HG02938 (cell line): Measurements from ENCODE around the gene GPRIN3.
"Not testable (repeated sequence)": the region's sequence is repeated elsewhere in the genome, so short reads cannot be mapped to it uniquely, and the experiment has no call there.

Experiments
- ATAC-seq: cut with Tn5 transposase; IDR thresholded peaks from one replicate; pipeline ENCODE4 v1.9.1; 2021; ENCODE audit warnings: mild to moderate bottlenecking, moderate library complexity; ENCODE audit not compliant: unreplicated experiment

GPRIN3 gene

DNA sequence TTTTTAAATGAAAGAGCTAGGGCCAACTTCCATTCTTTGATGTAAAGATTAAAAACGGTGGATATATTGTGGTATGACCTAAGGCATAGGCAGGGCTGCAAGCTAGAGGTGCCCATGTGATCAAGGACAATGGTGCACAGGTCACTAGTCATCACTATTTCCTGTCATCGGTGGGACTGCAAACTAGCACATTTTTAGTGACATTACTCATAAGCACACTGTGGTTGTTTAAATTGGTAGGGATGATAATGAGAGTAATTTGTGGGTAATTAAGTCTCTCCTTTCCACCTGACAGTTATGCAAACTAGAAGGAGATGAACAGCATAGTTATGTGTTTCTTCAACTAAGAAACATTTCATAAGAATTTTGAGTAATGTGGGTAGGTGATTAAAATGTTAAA, 85.4 kb downstream of the GPRIN3 start:
- ATAC-seq = peak; percentile 43

DNA sequence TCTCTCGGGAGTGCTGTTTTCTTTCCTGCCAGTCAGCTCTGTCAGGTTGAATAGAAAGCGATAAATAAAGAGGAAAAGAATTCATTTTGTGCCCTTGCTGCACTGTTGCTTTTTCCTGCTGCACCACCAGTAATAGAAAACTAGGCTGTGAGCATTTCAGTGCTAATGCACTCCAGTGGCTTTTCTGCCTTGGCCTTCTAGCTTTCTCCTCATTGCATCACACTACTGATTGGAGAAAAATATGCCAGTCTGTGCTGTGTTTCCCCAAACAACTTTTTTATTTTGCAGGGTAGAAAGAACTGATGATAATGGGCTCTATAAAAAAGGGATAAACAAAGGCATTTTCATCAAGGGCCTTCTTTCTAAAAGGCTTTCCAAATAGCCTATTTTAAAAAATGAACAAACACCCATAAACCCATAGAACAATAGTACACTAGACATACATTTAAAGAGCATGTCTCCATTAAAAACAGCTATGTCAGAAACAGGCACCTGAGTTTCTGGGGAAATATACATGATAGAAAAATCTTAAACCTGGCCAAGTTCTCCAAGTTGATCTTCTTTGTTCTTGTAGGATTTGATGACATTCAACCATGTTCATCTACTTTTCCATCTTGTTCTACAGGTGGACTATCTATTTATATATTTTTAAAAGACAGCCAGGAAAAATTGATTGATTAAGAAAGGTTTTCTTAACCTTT, 86.3 kb downstream of the GPRIN3 start:
- ATAC-seq = no peak

DNA sequence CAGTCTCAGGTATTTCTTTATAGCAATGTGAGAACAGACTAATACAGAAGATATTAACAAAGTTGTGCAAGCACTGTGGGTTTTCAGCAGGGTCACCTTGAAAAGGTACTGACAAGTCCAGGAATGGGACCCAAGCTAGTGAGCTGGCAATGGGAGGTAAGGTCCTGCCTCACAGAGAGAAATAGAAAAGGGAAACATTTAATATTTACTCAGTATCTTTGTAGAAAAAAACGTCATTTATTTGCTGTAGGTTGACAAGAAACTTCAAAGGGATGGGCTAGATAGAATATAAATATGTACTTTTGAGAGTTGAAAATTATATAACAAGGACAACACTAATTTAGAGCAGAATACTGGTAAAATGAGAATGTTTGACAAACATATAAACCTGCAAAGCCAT, 89.0 kb downstream of the GPRIN3 start:
- no peak for ATAC-seq

DNA sequence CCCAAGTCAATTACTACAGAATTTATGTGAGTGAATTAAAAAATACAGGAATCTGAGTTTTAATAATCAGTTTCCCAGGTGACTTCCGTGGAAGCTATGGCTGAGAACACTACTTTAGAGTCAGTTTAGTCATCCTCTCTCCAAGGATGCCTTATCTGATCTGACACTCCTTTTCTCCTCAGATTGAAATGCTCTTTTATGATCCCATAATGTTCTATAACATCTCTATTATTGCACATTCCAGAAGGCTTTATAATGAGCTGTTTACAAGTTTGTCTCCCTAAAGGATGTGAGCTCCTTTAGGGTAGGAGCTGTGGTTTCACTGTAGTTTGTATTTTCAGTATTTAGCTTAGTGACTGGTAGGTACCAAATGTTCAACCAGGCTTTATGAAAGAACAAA, 90.0 kb downstream of the GPRIN3 start:
- ATAC-seq = no peak

DNA sequence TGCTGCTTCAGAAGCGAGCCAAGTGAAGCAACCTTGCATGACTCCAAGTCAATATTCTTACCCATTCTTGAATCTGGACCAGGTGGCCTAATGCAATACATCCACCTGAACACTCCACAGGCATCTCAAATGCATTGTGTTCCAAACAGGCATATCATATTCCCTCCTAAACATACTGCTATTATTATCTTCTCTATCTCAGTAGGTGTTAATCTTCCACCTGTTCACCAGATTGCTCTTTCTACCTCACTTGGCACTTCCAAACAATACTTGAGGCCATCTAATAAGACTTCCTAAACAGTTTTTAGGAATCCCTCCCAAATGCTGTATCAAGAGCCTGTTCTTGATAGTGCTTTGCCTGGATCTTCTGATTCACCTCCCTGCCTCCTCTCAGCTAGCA, 90.7 kb downstream of the GPRIN3 start:
- no peak for ATAC-seq

DNA sequence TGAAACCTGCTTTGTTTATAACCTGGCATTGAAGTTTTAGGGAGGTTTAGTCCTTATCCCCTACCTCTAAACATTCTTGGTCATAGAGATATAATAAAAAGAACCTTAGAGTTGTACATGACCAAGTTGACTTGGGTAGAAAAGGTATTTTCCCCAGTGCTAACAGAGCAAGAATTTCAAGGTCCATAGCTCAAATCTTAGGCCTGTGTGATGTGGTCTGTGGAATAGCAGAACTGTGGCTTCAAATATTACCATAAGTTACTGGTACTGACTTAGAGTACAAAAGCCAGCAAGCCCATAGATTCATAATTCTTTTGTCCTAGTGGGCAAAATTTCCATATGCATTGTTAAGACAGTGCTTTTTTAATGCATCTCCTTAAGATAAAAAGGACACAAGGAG, 91.2 kb downstream of the GPRIN3 start:
- ATAC-seq = no peak

DNA sequence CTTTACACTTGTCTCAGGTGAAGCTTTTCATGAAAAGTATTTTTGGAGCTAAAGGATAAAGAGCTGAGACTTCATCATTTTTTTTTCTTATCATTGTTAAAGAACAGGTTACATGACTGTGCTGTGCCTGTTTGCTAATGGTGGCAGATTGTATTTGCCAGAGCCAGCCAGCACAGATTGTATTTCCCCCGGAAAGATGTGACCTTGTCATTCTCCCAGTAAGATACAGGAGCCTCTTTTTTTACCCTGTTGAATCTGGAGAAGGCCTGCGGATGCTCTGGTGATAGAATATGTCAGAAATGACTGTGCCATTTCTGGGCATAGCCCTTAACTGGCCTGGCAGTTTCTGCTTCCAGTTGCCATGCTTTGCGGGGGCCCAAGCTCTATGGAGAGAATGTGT, 91.9 kb downstream of the GPRIN3 start:
- no peak for ATAC-seq

DNA sequence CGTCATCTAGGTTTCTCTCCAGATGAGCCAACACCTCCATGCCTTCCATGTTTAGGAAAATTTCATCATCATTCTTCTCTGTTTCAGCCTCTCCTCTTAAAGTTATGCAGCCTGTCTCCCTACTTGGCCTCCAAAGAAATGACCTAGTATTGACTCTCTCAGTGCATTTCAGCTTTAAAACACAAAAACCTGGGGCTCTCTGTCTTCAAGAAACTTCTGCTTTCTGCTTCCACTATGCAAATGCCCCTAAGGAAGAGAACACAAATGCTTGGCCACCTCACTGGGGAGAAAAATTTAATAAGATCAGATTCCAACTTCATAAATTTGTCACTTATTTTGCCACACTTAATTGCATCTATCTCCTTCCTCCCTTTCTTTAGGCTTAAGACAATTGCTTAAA, 93.3 kb downstream of the GPRIN3 start:
- ATAC-seq = no peak

DNA sequence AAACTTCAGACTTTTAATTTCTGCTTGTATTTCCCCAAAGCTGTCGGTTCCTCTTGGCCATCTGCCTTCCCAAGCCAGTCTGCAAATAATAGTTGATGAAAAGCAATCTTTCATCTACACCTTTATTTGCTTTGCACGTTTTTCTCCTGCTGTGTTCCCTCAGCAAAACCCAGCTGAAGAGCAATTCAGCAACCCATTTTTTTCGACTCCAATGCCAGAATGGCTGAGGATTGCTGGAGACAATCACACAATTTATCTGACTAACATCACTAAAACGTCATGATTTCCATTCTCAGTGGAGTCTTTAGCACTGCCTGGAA, 94.3 kb downstream of the GPRIN3 start:
- no peak for ATAC-seq

DNA sequence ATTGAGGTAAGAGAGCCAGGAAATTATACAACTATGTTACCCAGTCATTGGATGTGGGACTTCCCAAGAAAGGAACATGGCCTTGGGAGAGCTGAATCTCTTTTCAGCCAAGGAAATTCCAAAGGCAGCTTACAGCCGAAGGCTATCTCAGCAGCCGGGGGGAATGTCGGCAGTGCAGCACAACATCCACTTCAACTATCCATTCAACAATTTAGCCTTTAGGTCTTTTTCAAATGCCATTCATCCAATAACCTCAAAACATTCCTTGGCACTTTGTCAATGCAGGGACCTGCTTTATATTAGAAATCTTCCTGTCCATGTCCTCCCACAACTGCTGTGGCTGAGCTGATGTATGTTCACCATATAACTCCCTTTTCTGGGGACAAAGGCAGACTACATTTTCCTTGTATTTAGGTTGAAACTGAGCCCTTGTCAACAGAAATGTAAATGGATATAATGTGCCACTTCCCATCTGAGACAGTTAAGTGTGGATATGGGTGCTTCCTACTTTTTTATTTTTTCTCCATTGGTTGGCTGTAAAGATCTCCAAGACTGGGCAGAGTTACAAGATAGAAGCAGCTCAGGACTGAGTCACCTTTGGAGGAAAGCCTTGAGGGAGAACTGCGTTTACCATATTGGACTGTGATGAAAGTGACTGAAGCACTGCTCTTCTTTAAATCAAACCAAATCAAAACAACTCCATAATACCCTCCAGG, 94.8 kb downstream of the GPRIN3 start:
- ATAC-seq = no peak

DNA sequence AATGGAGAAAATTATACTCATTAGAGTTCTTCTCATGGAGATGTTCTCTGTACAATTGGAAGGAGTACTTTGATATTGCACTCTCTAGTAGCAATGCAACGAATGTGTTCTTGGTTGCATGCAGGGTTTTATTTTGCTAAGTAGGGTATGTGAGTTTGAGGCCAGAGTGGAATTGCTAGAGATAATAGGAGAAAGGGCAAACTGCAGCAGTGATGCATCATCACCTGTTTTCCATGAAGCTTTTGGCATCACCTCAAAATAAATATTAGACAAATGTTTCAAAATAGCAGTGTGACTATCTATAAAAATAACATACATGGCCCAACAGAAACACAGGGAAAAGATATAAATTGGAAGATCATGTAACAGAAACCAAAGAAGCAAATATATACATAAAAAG, 103.0 kb downstream of the GPRIN3 start:
- no peak for ATAC-seq

DNA sequence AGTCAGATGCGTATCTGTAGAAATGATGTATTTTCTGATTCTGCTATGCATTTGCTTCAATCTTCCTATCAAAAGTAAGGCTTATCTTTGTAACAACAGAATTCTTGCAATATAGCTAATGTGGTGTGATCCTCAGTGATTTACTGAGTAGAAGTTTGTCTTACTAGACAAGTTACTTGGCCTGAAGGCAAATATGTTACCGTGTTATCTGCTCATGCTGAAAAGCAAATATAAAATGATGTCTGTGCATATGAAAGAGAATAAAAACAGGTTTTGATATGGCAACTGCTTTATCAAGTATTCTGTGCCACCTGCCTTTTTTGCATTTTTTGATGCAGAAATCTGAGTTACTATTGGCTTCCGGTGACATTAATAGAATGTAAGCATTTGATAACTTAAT, 103.7 kb downstream of the GPRIN3 start:
- no peak for ATAC-seq

DNA sequence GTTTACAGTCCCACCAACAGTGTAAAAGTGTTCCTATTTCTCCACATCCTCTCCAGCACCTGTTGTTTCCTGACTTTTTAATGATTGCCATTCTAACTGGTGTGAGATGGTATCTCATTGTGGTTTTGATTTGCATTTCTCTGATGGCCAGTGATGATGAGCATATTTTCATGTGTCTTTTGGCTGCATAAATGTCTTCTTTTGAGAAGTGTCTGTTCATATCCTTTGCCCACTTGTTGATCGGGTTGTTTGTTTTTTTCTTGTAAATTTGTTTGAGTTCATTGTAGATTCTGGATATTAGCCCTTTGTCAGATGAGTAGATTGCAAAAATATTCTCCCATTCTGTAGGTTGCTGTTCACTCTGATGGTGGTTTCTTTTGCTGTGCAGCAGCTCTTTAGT, 108.2 kb downstream of the GPRIN3 start:
- not testable (repeated sequence) for ATAC-seq

DNA sequence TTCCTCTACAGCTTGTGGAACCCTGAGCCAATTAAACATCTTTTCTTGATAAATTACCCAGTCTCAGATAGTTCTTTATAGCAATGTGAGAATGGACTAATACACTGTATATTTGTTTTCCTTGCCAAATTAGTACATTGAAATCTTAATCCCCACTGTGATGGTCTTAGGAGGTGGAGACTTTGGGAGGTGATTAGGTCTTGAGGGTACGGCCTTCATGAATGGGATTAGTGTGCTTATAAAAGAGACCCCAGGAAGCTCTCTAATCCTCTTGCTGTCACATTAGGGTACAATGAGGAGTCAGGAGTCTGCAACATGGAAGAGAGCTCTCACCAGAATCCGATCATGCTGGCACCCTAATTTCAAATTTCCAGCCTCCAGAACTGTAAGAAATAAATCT, 109.7 kb downstream of the GPRIN3 start:
- ATAC-seq = no peak

DNA sequence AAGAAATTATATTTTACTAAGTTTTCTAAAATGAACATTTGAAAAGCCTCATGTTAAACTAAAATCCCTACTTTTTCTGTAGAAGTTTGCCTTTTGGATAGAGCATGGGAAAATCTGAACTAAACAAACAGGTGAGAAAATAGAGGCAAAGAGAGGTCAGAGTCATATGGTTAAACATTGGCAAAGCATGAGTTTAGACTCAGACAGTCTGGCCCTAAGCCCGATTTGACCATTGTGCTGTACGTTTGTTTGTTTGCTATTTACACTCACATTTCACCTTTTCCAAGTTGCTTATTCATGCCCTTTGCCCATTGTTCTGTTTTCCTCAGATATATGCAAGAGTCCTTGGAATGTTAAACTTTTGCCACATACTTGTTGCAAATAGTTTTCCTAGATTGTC, 110.9 kb downstream of the GPRIN3 start:
- ATAC-seq = no peak

DNA sequence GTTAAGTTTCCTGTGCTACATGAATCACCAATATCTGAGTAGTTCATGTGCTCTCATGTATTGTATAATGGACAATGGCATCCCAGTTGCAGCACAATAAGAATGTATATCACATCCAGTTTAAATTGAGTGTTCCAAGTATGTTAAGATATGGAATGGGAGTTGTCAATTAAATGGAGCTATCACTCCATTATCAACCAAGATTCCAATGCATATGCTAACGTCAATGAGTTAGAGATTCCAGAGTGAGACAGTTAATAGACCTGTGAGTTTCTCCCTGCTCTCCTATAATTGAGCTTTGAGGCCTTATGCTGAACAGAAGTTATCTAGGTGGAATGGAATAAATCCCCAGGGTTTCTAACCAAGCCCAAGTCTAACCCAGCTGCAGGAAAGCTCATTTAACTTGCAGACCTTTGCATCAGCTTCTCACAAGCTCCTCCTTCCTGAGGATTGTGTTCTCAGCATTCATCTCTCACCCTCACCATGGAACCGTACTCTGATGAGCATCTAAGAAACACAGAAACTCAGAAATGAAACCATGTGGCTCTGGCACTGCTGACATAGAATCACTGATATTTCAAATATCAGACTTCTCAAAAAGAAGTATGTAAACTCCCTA, 111.4 kb downstream of the GPRIN3 start:
- ATAC-seq = no peak

DNA sequence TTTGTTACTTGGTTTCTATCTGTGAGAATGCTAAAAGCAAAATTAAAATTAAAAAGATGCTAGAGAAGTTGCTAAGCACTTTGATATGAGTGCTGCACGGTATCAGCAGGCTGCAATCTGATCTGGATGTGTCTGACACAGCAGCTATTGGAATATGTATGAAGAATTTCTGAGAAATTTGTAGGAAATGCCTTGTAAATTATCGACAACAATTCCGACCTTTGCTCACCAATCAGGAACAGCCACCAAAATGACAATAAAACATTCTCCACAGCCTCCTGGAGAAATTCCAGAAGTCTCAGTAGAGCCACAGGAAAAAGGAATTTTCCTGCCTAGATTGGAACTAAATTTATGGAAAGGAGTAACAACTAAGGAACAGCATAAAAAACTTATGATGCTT, 113.8 kb downstream of the GPRIN3 start:
- ATAC-seq = no peak
